ENCODE data around the gene SWAP70.

The SWAP70 gene

GRCh38 chr11:9722023-9722422 is 58.1 kb downstream of the SWAP70 start:
- peaks cover 3 to 13% of the 10 kb centered on the region in 2 experiments for H3K36me3 ChIP-seq (ENCODE audit: control insufficient read depth in 1 of 2, insufficient read depth in 2 of 2, low read depth in 1 of 2, low read length in 2 of 2)
- no peak overlapping the region for H2BK12ac ChIP-seq (ENCODE audit: low read length in 2 of 2)
- no peak overlapping the region for H3K14ac ChIP-seq (ENCODE audit: low read length in 2 of 2)
- H3K4me2 ChIP-seq (ENCODE audit: low read length, poor library complexity, severe bottlenecking) = no peak overlapping the region
- H3K23ac ChIP-seq (ENCODE audit: low read length in 2 of 2) = no peak overlapping the region
- H3K9me3 ChIP-seq (ENCODE audit: control insufficient read depth, low read length) = no peaks in the 10 kb centered on the region
- no peak overlapping the region for H3K4me3 ChIP-seq (ENCODE audit: insufficient read depth in 1 of 2, low read depth in 1 of 2, low read length in 2 of 2)
- no peak overlapping the region for H3K4ac ChIP-seq (ENCODE audit: low read depth in 1 of 2, low read length in 2 of 2)
- no peak overlapping the region for H2AK5ac ChIP-seq (ENCODE audit: low read length, severe bottlenecking)
- peaks cover 5% of the 10 kb centered on the region for H3K4me1 ChIP-seq (ENCODE audit: control insufficient read depth, insufficient read depth, low read depth, low read length)
- 98% methylated on average over 4 of the region's 4 CpGs for WGBS
- no peak overlapping the region for H2BK5ac ChIP-seq (ENCODE audit: low read depth, low read length, poor library complexity, severe bottlenecking)
- DNase-seq = no peak
- H4K91ac ChIP-seq (ENCODE audit: low read length) = no peak overlapping the region
- H2BK15ac ChIP-seq (ENCODE audit: low read depth, poor library complexity, severe bottlenecking) = no peak overlapping the region
- H2BK120ac ChIP-seq (ENCODE audit: low read depth, low read length) = no peak overlapping the region
- no peak overlapping the region for H3K18ac ChIP-seq (ENCODE audit: low read depth in 1 of 2, low read length in 2 of 2)
- H3K79me1 ChIP-seq (replicated peaks; ENCODE audit: low read length, poor library complexity, severe bottlenecking) = peaks cover 17% of the 10 kb centered on the region
- H3K27me3 ChIP-seq (ENCODE audit: control insufficient read depth in 1 of 2, insufficient read depth in 1 of 2, low read length in 2 of 2) = no peaks in the 10 kb centered on the region
- no peak overlapping the region for H3K9ac ChIP-seq (ENCODE audit: low read length)
- no peak overlapping the region for H3K27ac ChIP-seq (ENCODE audit: low read length, poor library complexity, severe bottlenecking)
- no peak overlapping the region for H4K8ac ChIP-seq (ENCODE audit: low read length)
- no peak overlapping the region for H2AFZ ChIP-seq (ENCODE audit: low read depth, low read length)

- no peak overlapping the region for H2BK12ac ChIP-seq (ENCODE audit: low read length in 2 of 2)
- peaks cover 15% of the 10 kb centered on the region for H3K79me1 ChIP-seq (replicated peaks; ENCODE audit: low read length, poor library complexity, severe bottlenecking)
- no peak overlapping the region for H2AFZ ChIP-seq (ENCODE audit: low read depth, low read length)
- H3K4me2 ChIP-seq (ENCODE audit: low read length, poor library complexity, severe bottlenecking) = no peak overlapping the region
- 88% methylated on average over 2 of the region's 2 CpGs for WGBS
- no peak overlapping the region for H3K4ac ChIP-seq (ENCODE audit: low read depth in 1 of 2, low read length in 2 of 2)
- H3K18ac ChIP-seq (ENCODE audit: low read depth in 1 of 2, low read length in 2 of 2) = no peak overlapping the region
- H3K27me3 ChIP-seq (ENCODE audit: control insufficient read depth in 1 of 2, insufficient read depth in 1 of 2, low read length in 2 of 2) = no peaks in the 10 kb centered on the region
- H3K36me3 ChIP-seq (ENCODE audit: control insufficient read depth in 1 of 2, insufficient read depth in 2 of 2, low read depth in 1 of 2, low read length in 2 of 2) = peaks cover 3 to 17% of the 10 kb centered on the region in 2 experiments
- H2AK5ac ChIP-seq (ENCODE audit: low read length, severe bottlenecking) = no peak overlapping the region
- H3K14ac ChIP-seq (ENCODE audit: low read length in 2 of 2) = no peak overlapping the region
- DNase-seq = no peak
- H4K91ac ChIP-seq (ENCODE audit: low read length) = no peak overlapping the region
- H3K9me3 ChIP-seq (ENCODE audit: control insufficient read depth, low read length) = no peaks in the 10 kb centered on the region
- no peak overlapping the region for H3K9ac ChIP-seq (ENCODE audit: low read length)
- H3K23ac ChIP-seq (ENCODE audit: low read length in 2 of 2) = peak overlapping the region in 1 of 2 experiments; percentile 28
- no peak overlapping the region for H3K27ac ChIP-seq (ENCODE audit: low read length, poor library complexity, severe bottlenecking)
- no peak overlapping the region for H3K4me3 ChIP-seq (ENCODE audit: insufficient read depth in 1 of 2, low read depth in 1 of 2, low read length in 2 of 2)
- peaks cover under 1% of the 10 kb centered on the region for H3K4me1 ChIP-seq (ENCODE audit: control insufficient read depth, insufficient read depth, low read depth, low read length)
- no peak overlapping the region for H2BK120ac ChIP-seq (ENCODE audit: low read depth, low read length)
- H4K8ac ChIP-seq (ENCODE audit: low read length) = no peak overlapping the region
- H2BK5ac ChIP-seq (ENCODE audit: low read depth, low read length, poor library complexity, severe bottlenecking) = no peak overlapping the region
- H2BK15ac ChIP-seq (ENCODE audit: low read depth, poor library complexity, severe bottlenecking) = no peak overlapping the region
These were observed 59.0 kb downstream of the SWAP70 start for GRCh38 chr11:9722893-9723292.

GRCh38 chr11:9726321-9727022 is 62.6 kb downstream of the SWAP70 start:
- H3K18ac ChIP-seq (ENCODE audit: low read depth in 1 of 2, low read length in 2 of 2) = no peak overlapping the region

GRCh38 chr11:9728058-9728457 is 64.2 kb downstream of the SWAP70 start:
- WGBS = 80% methylated on average over 2 of the region's 3 CpGs
- H3K4me3 ChIP-seq (ENCODE audit: insufficient read depth in 1 of 2, low read depth in 1 of 2, low read length in 2 of 2) = no peak overlapping the region
- H3K27me3 ChIP-seq (ENCODE audit: control insufficient read depth in 1 of 2, insufficient read depth in 1 of 2, low read length in 2 of 2) = no peaks in the 10 kb centered on the region
- no peak overlapping the region for H2BK5ac ChIP-seq (ENCODE audit: low read depth, low read length, poor library complexity, severe bottlenecking)
- H3K36me3 ChIP-seq (ENCODE audit: control insufficient read depth in 1 of 2, insufficient read depth in 2 of 2, low read depth in 1 of 2, low read length in 2 of 2) = peaks cover 8 to 63% of the 10 kb centered on the region in 2 experiments
- no peak overlapping the region for H4K8ac ChIP-seq (ENCODE audit: low read length)
- no peak for DNase-seq
- no peak overlapping the region for H3K23ac ChIP-seq (ENCODE audit: low read length in 2 of 2)
- no peak overlapping the region for H2BK15ac ChIP-seq (ENCODE audit: low read depth, poor library complexity, severe bottlenecking)
- no peak overlapping the region for H3K9ac ChIP-seq (ENCODE audit: low read length)
- no peaks in the 10 kb centered on the region for H3K4me1 ChIP-seq (ENCODE audit: control insufficient read depth, insufficient read depth, low read depth, low read length)
- H3K4me2 ChIP-seq (ENCODE audit: low read length, poor library complexity, severe bottlenecking) = no peak overlapping the region
- no peak overlapping the region for H2BK12ac ChIP-seq (ENCODE audit: low read length in 2 of 2)
- H3K4ac ChIP-seq (ENCODE audit: low read depth in 1 of 2, low read length in 2 of 2) = no peak overlapping the region
- no peak overlapping the region for H3K18ac ChIP-seq (ENCODE audit: low read depth in 1 of 2, low read length in 2 of 2)
- H3K14ac ChIP-seq (ENCODE audit: low read length in 2 of 2) = no peak overlapping the region
- H3K9me3 ChIP-seq (ENCODE audit: control insufficient read depth, low read length) = no peaks in the 10 kb centered on the region
- H2AK5ac ChIP-seq (ENCODE audit: low read length, severe bottlenecking) = no peak overlapping the region
- no peak overlapping the region for H2AFZ ChIP-seq (ENCODE audit: low read depth, low read length)
- no peak overlapping the region for H3K27ac ChIP-seq (ENCODE audit: low read length, poor library complexity, severe bottlenecking)
- no peak overlapping the region for H4K91ac ChIP-seq (ENCODE audit: low read length)
- peaks cover 12% of the 10 kb centered on the region for H3K79me1 ChIP-seq (replicated peaks; ENCODE audit: low read length, poor library complexity, severe bottlenecking)
- no peak overlapping the region for H2BK120ac ChIP-seq (ENCODE audit: low read depth, low read length)

More at GRCh38 chr11:9726321-9727022, 62.6 kb downstream of the SWAP70 start:
- H4K8ac ChIP-seq (ENCODE audit: low read length) = no peak overlapping the region
- H2BK12ac ChIP-seq (ENCODE audit: low read length in 2 of 2) = no peak overlapping the region
- H3K27me3 ChIP-seq (ENCODE audit: control insufficient read depth in 1 of 2, insufficient read depth in 1 of 2, low read length in 2 of 2) = no peaks in the 10 kb centered on the region
- H2AFZ ChIP-seq (ENCODE audit: low read depth, low read length) = no peak overlapping the region
- no peak overlapping the region for H2BK15ac ChIP-seq (ENCODE audit: low read depth, poor library complexity, severe bottlenecking)
- no peak overlapping the region for H2AK5ac ChIP-seq (ENCODE audit: low read length, severe bottlenecking)
- peaks cover 4 to 48% of the 10 kb centered on the region in 2 experiments for H3K36me3 ChIP-seq (ENCODE audit: control insufficient read depth in 1 of 2, insufficient read depth in 2 of 2, low read depth in 1 of 2, low read length in 2 of 2)
- peak; percentile 67 for DNase-seq
- no peak overlapping the region for H3K23ac ChIP-seq (ENCODE audit: low read length in 2 of 2)
- H3K79me1 ChIP-seq (replicated peaks; ENCODE audit: low read length, poor library complexity, severe bottlenecking) = peaks cover 11% of the 10 kb centered on the region
- no peak overlapping the region for H2BK5ac ChIP-seq (ENCODE audit: low read depth, low read length, poor library complexity, severe bottlenecking)
- no peak overlapping the region for H2BK120ac ChIP-seq (ENCODE audit: low read depth, low read length)
- 0% methylated on average over 1 of the region's 3 CpGs for WGBS
- no peaks in the 10 kb centered on the region for H3K4me1 ChIP-seq (ENCODE audit: control insufficient read depth, insufficient read depth, low read depth, low read length)
- H3K27ac ChIP-seq (ENCODE audit: low read length, poor library complexity, severe bottlenecking) = peak overlapping the region; percentile 49
- H3K4ac ChIP-seq (ENCODE audit: low read depth in 1 of 2, low read length in 2 of 2) = no peak overlapping the region
- H3K14ac ChIP-seq (ENCODE audit: low read length in 2 of 2) = no peak overlapping the region
- H3K4me2 ChIP-seq (ENCODE audit: low read length, poor library complexity, severe bottlenecking) = no peak overlapping the region
- H3K4me3 ChIP-seq (ENCODE audit: insufficient read depth in 1 of 2, low read depth in 1 of 2, low read length in 2 of 2) = no peak overlapping the region
- no peak overlapping the region for H4K91ac ChIP-seq (ENCODE audit: low read length)
- peak overlapping the region; percentile 20 for H3K9ac ChIP-seq (ENCODE audit: low read length)
- no peaks in the 10 kb centered on the region for H3K9me3 ChIP-seq (ENCODE audit: control insufficient read depth, low read length)

Data from mesenchymal stem cell (in vitro differentiated cells and primary cell).